ENCODE data around the gene STIM1.
A peak's percentile ranks its signal among the peaks of the same experiment; 100 is the strongest.

The STIM1 gene

GRCh38 chr11:4095509-4096230, 240.2 kb downstream of the STIM1 start:
- H3K4me3 ChIP-seq (ENCODE audit: low read depth, low read length) = peak overlapping the region; percentile 98

GRCh38 chr11:4098026-4098621, 242.7 kb downstream of the STIM1 start:
- TF ChIP-seq CTCF (IDR thresholded peaks at IDR 0.05; ENCODE audit: insufficient read depth, low read depth, low read length, missing control alignments) = no peak
- no peak for DNase-seq (ENCODE audit: low read depth)
- H3K4me3 ChIP-seq (ENCODE audit: low read depth, low read length) = no peak overlapping the region

More at GRCh38 chr11:4095509-4096230, 240.2 kb downstream of the STIM1 start:
- no peak for TF ChIP-seq CTCF (IDR thresholded peaks at IDR 0.05; ENCODE audit: insufficient read depth, low read depth, low read length, missing control alignments)
- peak; percentile 35 for DNase-seq (ENCODE audit: low read depth)

- H3K4me3 ChIP-seq (ENCODE audit: low read depth, low read length) = no peak overlapping the region
- TF ChIP-seq CTCF (IDR thresholded peaks at IDR 0.05; ENCODE audit: insufficient read depth, low read depth, low read length, missing control alignments) = no peak
- no peak for DNase-seq (ENCODE audit: low read depth)
These were observed 247.2 kb downstream of the STIM1 start for GRCh38 chr11:4102711-4103110.

GRCh38 chr11:4103269-4103668, 247.8 kb downstream of the STIM1 start:
- TF ChIP-seq CTCF (IDR thresholded peaks at IDR 0.05; ENCODE audit: insufficient read depth, low read depth, low read length, missing control alignments) = no peak
- DNase-seq (ENCODE audit: low read depth) = no peak
- no peak overlapping the region for H3K4me3 ChIP-seq (ENCODE audit: low read depth, low read length)

GRCh38 chr11:4105916-4106315, 250.5 kb downstream of the STIM1 start:
- no peak overlapping the region for H3K4me3 ChIP-seq (ENCODE audit: low read depth, low read length)
- DNase-seq (ENCODE audit: low read depth) = no peak
- no peak for TF ChIP-seq CTCF (IDR thresholded peaks at IDR 0.05; ENCODE audit: insufficient read depth, low read depth, low read length, missing control alignments)

- DNase-seq (ENCODE audit: low read depth) = no peak
- no peak for TF ChIP-seq CTCF (IDR thresholded peaks at IDR 0.05; ENCODE audit: insufficient read depth, low read depth, low read length, missing control alignments)
- H3K4me3 ChIP-seq (ENCODE audit: low read depth, low read length) = no peak overlapping the region
These were observed 256.4 kb downstream of the STIM1 start for GRCh38 chr11:4111834-4112233.

All from GM12865 (cell line).